Hepatocyte (in vitro differentiated cells): Measurements from ENCODE around the gene PPP2R5C.

Experiments
- CTCF ChIP-seq: fragments of 200-600 bp; sonication (generic); IDR thresholded peaks from 2 replicates; pipeline ENCODE4 v1.5.1; 2016; ENCODE audit warnings: antibody characterized with exemption, mild to moderate bottlenecking; ENCODE audit not compliant: poor library complexity
- EZH2 ChIP-seq: fragments of 200-600 bp; sonication (generic); IDR thresholded peaks from 2 replicates; pipeline ENCODE4 v1.6.1; 2016; ENCODE audit warnings: antibody characterized with exemption, mild to moderate bottlenecking, borderline replicate concordance
- EZH2phosphoT487 ChIP-seq: fragments of 200-600 bp; sonication (generic); IDR thresholded peaks from one replicate; pipeline ENCODE4 v1.6.1; 2018; ENCODE audit warnings: antibody characterized with exemption, mild to moderate bottlenecking, low read depth, moderate library complexity; ENCODE audit not compliant: unreplicated experiment, severe bottlenecking

DNA sequence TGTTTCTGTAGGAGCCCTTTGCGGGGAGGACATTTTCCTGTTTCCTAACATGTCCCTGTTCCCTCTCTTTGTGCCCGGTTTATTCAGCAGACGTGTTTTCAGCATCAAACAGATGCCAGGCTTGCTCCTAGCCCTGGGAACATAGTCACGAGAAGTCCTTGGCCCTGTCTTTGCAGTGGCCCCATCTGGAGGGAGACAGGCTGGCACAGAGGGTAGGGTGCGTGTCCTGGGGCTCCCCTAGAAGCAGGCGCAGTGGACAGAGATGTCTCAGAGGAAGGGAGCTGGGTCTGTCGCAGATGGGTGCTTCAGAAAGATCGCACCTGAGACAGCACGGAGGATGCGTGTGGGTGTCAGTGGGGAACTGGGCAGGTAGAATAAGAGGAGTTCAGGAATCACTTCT is 127.9 kb downstream of the PPP2R5C start:
- no peak for TF ChIP-seq EZH2phosphoT487
- no peak for TF ChIP-seq CTCF
- no peak for TF ChIP-seq EZH2
